ENCODE measurements around the gene FGF22.
"Not testable (repeated sequence)": the region's sequence is repeated elsewhere in the genome, so short reads cannot be mapped to it uniquely, and the experiment has no call there.

FGF22 gene

DNA sequence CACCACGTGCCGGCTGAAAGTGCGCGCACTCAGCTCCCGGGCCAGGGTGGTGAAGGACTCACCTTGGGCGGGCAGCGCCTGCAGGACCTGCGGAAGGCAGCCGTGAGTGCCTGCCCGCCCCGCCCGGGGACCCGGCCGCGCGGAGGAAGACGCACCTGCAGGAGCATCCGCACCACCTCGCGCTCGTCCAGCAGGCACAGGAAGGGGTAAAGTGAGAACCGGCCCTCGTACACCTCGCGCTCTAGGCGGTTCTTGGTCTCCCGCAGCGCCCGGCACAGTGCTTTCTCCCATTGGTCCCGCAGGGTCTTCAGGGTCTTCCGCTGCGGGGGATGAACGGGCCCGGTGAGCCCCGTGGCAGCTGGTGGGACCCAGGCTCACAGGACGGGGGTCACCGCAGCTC lies 17.0 kb upstream of the FGF22 start:
- no peak for DNase-seq (ENCODE audit: low spot score)

DNA sequence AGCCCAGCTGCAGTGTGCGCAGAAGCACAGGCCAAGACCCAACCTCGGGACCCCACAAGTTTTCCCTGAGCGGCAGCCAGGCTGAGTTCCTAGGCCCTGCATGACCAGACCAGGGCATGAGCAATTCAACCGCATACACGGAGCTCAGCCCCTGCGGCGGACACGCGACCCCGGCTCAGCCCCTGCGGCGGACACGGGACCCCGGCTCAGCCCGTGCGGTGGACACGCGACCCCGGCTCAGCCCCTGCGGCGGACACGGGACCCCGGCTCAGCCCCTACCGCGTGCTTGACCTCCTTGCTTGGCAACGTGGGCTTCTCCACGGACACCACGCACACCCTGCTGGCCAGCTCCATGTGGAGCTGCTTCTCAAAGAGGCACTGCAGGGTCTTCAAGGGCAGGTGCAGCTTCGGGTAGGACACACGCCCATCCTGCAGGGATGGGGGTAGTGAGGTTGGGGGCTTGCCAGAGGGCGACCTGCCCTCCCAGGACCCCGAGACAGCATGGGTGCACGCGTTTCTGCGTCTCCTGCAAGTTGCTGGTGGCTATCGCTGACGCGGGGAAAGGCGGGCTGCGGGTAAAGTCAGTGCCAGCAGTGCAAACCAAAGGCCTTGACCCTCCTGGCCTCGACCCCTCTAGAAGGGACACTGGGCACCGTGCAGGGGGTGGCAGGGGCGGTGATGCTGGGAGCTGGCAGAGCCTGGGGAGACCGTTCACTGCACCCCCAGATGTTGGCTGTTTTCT lies 16.3 kb upstream of the FGF22 start:
- no peak for DNase-seq (ENCODE audit: low spot score)

DNA sequence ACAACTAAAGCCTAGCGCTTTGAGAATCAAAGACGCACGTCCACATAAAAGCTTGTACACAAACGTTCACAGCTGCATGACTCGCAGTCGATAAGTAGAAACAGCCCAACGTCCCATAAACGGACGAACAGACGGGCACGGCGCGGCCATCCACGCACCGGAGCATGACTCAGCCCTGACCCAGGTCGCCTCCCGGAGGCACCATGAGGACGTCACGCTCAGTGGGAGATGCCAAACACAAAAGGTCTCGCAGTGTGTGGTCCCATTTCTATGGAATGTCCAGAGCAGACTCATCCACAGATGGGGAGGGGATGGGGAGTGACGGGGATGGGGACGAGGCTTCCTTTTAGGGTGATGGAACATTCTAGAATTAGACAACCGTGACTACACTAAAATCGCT lies 15.7 kb upstream of the FGF22 start:
- no peak for DNase-seq (ENCODE audit: low spot score)

DNA sequence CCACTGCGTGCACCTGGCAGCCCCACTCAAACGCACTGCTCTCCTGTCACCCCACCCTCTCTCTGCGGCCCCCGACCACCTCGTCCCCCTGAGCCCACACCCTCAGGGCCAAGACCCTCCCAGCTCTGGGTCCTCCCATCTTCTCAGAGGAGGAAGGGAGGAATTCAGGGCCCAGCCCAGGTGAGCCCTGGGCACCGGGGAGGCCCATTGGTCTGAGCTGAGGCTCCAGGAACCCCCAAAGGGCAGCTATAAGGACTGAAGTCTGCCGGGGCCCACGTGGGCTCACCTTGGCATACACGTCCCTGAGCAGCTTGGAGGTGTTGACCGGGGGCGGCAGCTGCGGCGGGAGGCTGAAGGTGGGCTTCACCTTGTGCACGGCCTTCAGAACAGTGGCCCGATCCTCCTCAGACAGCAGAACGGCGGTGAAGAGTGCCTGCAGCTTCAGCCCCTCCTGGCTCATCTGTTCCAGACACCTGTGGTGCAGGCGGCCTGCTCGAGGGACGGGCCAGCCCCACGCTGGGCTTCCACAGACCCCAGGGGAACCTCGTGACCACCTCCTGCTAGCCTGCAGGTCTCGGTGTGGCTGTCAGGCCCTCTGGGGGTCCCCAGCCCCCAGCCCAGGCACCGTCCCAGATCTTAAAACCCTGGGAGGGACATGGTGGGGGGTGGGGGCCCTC lies 15.1 kb upstream of the FGF22 start:
- DNase-seq (ENCODE audit: low spot score): no peak

DNA sequence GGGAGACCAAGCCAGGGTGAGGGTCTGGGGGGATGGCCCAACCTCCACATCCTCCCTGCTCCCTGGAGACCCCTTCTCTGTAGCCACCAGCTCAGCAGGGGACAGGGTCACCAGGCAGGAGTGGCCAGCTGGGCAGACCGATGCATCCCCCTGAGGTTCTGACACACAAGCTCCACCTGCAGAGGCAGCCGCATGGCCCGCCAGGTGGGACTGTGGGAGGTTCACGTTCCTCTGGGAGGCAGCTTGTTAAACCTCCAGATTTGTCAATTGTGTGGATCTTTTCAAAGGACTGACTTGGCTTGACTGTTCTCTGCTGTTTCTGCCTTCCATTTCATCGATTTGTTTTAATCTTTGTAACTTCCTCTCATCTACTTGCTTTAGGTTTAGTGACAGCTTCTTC lies 14.4 kb upstream of the FGF22 start:
- no peak for DNase-seq (ENCODE audit: low spot score)

DNA sequence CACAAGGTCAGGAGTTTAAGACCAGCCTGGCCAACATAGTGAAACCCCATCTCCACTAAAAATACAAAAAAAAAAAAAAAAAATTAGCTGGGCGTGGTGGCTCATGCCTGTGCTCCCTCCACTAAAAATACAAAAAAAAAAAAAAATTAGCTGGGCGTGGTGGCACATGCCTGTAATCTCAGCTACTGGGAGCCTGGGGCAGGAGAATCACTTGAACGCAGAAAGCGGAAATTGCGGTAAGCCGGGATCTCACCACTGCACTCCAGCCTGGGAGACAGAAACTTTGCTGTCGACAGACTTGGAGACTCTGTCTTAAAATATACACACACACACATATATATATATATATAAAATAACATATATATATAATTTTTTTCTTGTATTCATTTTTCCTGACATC lies 13.1 kb upstream of the FGF22 start:
- DNase-seq (ENCODE audit: low spot score): not testable (repeated sequence)

DNA sequence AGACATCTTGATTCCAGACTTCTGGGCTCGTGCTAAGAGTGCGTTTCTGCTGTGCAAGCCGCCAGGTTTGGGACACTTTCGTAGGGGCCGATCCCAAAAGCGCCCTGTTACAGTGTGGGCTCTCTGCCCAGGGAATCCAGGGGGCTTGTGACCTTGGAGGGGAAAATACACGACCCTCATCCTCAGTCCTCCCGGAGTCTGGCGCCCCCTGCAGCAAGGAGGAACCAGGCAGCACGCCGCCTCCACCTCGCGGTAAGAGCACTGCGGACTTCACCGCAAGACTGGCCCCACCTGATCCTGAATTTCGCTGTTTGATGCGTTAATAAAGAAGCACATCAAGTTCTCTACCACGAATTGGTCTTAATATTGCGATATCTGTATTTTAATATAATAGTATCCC lies 11.5 kb upstream of the FGF22 start:
- DNase-seq (ENCODE audit: low spot score): no peak

DNA sequence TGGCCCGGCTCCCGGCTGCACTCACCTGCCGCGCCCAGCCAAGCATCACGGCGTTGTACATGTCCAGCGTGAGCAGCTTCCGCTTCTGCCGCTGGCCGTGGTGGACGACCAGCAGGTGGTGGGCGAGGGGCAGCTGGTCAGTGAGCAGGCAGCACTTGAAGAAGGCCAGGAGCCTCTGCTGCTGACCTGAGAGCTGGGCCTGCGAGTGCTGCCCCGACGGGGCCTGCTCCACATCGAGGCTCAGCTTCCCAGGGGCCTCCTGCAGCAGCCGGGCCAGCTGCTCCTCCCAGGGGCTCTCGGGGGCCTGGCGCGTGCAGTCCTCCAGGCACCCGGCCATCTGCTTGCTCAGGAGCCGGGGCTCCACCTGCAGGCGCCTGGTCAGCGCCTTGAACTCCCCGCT lies 10.2 kb upstream of the FGF22 start:
- not testable (repeated sequence) for DNase-seq (ENCODE audit: low spot score)

DNA sequence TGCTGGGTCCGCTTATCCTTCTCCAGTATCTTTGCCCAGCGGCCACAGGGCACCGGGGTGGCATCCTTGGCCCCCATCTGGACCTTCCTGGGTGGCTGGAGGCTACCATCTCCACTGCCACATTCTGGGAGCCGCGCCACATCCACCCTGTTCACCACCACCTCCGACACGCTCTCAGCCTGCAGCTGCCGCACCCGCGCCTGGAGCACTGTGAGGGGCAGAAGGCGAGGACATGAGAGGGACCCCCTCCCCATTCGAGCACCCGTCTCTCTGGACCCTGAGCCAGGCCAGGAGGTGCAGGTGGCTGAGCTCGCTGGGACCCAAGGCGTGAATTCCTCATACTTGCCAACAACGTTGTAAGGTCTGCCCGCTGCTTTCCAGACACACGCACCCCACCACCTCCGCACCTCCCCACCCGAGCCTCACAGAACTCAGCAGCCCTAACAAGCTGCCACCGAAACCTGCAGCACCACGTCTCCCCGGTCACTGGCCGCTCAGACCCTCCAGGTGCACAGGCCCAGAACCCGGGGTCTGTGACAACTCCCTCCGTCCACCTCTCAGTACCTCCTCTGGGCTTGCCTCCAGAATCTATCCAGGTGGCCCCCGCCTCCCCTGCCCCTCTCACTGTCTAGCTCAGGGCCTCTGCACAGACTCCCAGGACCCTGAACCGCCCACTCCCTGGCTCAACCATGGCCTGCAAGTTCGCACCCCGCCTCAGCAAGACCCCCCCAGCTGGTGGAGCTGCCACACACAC lies 9.5 kb upstream of the FGF22 start:
- no peak for DNase-seq (ENCODE audit: low spot score)

DNA sequence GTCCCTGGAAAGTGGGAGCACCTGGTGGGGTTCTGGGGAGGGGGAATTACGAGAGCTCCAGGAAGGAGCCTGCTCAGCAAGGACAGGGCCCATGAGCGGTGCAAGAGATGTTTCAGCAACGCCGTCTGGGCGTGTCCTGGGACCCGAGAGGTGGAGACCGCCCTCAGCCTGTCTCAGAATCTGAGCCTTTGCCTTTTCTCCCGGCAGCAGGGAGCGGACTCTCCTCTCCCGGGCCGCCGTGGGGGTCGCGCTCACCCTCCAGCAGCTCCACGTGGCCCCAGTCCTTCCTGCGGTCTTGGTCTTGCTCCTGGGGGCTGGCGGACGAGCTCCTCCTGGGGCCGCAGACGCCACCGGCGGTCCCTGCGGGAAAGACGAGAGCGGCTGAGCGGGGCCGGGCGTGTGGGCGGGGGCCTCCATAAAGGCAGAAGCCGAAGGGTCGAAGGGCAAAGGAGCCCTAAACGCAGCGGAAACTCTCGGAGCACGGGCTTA lies 7.1 kb upstream of the FGF22 start:
- DNase-seq (ENCODE audit: low spot score): peak; percentile 71

DNA sequence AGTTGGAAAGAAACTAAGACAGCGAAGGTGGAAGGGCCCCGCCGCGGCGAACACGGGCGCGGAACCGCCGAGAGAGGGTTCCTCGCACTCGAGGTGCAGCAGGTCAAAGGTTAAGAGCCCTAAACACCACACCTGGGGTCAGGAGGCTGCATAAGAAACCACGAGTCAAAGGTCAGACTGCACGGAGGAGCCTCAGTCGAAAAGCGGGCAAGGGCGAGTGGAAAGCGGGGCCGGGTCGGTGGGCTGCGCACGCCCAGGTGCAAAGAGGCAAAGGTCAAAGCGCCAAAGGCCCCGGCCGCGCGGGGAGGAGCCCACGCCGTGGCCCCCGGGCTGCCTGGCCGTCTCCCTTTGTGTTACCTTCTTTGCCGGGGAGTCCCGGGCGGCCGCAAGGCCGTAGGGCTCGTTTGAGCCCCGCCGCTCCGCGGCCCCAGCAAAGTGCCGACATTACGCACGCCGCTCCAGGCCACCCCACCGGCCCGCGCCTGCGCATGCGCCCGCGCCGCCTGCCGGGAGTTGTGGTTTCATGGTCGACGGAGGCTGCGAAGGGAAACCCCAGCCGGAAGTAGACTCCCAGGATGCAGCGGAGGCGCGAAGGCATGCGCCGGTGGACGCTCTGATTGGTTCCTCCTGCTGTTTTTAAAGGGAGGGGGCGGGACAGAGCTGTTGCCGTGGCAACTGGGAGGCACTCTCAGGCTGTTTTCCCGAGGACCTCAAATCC lies 6.5 kb upstream of the FGF22 start, which contains the start of gene POLRMT:
Gene POLRMT, minus strand, starts transcription at position 470 of the 718 bp plus-strand sequence. Its CDS starts 25 bp downstream, at position 445.
- DNase-seq (ENCODE audit: low spot score): peak; percentile 98

DNA sequence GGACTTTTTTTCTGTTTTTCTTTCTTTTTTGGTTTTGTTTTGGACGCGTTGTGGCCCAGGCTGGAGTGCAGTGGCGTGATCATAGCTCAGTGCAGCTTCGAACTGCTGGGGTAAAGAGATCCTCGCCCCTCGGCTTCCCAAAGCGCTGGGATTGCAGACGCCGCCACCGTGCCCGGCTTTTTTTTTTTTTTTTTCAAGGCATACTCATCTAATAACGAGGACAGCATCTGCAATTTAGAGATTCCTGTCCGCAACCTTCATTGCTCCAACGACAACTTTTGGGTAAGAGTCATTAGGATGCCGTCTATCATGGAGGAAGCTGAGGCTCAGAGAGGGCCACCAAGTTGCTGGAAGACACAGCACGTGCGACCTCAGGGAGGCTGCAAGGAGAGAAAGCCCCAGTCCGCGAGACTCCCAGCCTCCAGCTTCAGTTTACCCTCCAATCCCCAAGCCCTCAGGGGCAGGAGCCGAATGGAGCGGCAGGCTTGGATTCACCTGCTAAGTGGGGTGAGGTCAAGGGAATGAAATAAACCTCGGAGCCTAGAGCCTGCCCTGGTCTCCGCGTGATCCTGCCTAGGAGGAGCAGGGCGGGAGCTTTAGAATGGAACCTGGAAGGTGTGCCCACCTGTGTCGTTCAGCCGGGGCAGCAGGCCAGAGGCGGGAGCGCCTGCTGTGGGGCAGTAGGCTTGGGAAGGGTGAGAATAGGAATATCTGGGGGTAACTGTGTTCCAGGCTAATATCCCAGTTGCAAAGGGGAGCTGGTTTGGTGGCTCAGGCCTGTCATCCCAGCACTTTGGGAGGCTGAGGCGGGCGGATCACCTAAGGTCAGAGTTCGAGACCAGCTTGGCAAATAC lies 5.7 kb upstream of the FGF22 start:
- peak; percentile 53 for DNase-seq (ENCODE audit: low spot score)

DNA sequence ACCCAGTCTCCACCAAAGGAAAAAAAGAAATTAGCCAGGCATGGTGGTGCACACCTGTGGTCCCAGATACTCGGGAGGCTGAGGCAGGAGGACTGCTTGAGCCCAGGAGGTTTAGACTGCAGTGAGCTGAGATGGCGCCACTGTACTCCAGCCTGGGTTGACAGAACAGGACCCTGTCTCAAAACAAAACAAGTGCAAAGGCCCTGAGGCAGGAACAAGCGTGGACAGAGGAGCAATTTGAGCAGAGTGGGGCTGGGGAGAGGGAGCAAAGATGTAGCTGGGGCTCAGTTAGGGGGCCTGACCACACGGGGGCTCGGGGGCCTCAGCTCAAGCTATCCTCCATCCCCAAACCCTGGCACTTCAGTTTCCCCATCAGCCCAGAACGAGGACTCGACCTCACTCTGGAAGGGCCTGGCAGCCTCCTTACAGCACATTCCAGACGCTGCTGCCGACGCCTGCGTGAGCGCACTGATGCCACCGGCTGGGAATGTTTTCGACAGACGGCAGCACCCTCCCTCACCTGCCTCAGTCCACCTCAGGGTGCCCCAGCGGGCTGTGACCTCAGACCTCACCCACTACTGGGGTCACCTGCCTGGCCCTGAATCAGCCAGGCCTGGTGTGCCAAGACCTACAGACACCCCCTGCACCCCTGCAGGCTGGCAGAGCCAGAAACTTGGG lies 4.6 kb upstream of the FGF22 start:
- DNase-seq (ENCODE audit: low spot score): no peak

DNA sequence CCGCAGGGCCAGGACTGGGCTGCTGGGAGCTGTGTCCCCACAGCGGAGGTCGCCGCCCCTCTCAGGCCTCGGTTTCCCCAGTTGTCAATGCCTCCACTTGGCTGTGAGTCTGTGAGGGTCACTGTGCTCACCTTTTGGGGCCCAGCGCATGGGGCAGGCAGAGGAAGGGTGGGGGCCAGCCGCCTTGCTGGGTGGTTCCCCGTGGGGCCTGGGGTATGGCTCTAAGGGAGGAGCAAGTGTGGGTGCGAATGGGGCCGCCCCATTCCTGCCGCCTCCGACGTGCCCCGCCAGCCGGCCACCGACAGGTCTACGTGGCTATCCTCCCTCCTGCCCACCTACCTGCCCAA lies 800 bp upstream of the FGF22 start:
- DNase-seq (ENCODE audit: low spot score): no peak

DNA sequence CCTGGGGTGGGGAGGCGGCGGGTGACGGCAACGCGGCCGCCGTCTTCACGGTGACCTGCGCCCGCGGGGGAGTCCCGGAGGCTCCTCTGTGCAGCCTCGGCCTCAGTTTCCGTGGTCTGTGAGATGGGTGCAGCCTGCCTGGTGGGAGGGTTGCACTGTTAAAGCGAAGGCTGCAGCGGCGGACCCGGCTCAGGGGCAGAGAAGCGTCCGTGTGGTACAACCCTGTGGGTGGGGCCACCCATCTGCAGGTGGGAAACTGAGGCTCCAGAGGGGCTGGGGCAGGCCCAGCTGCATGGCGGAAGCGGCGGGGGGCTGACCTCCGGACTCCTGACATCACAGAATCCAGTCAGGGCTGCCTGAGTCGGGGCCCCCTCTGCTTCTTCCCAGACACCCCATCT lies 481 bp downstream of the FGF22 start:
- DNase-seq (ENCODE audit: low spot score): no peak

DNA sequence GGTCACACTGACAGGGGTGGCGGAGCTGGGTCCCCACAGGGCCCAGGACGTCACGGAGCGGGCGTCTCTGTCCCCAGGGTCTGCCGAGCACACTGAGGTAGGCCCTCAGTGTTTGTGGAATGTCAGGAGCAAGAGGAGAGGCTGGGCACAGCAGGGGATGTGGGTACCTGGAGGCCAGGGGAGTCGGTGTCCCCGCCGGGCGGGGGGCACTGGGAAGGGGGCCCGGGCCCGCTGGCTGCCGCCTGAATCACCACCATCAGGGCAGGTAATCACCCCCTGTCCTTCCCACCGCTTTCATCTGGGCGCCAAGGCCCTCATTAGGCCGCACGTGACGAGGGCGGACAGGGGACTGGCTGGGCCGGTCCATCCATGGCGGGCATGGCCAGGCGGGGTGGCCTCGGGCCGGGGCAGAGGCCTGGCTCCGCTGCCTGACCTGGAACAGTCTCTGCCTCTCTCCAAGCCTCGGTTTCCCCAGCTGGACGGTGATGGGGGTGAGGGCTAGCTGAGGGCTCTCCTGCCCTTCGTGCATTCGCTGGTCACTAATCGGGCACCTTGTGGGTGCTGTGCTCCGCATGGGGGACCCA lies 1.0 kb downstream of the FGF22 start:
- DNase-seq (ENCODE audit: low spot score): no peak

DNA sequence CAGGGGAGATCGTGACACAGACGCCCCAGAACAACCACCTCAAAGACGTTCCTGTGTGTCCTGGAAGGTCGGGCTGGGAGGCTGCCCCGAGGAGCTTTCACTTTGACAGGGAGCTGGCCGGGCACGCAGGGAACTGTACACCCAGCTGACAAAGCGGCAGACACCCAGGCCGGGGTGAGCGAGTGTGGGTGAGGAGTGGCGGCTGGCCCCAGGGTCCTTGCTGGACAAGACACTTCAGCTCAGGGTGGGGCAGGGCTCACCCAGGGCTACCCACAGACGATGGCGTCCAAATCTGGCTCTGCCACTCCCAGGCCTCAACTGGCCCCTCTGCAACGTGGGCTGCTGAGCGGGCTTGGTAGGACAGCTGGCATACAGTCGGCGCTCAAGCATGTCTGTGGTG lies 2.0 kb downstream of the FGF22 start:
- DNase-seq (ENCODE audit: low spot score): no peak

DNA sequence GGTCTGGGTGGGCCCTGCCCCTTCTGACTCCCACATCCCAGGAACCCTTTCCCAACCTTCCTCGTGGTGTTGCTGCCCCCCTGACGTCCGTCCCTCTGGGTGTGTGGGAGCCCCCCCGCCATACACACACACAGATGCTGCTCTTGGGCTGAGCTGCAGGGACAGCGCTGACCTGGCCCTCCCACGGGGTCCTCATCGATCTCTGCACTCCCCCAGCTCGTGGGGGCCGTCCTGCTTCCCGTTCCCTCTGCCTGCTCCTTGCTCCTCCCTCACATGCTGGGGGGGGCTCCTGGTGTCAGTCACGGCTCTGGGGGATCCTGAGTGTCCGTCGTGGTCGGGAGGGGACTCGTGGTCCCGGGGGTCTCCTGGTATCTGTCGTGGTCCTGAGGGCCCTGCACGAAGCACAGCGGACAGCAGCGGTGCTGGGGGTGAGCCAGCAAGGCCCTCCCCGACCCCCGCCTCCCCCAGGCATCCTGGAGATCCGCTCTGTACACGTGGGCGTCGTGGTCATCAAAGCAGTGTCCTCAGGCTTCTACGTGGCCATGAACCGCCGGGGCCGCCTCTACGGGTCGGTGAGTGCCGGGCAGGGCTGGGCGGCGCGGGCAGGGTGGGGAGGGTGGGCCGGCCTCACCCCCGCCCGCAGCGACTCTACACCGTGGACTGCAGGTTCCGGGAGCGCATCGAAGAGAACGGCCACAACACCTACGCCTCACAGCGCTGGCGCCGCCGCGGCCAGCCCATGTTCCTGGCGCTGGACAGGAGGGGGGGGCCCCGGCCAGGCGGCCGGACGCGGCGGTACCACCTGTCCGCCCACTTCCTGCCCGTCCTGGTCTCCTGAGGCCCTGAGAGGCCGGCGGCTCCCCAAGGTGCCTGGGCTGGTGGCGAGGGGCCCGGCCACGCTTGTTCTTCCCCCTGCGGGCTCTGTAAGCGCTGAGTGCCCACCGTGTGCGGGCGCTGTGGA lies 3.4 kb downstream of the FGF22 start:
- DNase-seq (ENCODE audit: low spot score): no peak

DNA sequence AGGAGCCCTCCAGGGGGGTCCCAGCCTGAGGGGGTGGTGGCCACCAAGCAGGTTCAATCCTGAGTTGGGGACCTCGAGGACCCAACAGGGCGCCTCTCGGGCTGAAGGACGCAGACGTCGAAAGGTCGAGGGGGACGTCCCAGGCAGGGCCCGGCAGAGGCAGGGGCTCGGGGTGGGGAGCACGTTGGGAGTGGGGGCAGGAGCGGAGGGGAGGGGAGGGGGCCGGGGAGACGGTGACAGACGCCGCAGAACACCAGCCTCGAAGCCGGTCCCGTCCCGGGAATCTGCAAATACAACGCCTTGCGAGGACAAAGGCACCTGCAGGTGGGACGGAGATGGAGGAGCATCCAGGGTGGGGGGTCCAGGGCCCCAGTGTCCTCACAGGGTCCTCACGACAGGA lies 4.1 kb downstream of the FGF22 start:
- no peak for DNase-seq (ENCODE audit: low spot score)

Measured in NAMALWA (cell line).